Measurements from ENCODE around the gene RSPH4A.
"Not testable (repeated sequence)": the region's sequence is repeated elsewhere in the genome, so short reads cannot be mapped to it uniquely, and the experiment has no call there.

RSPH4A gene

GRCh38 chr6:116615937-116616736, at the start of gene RSPH4A:
Gene RSPH4A (plus strand): TSS chr6:116616479. CDS start chr6:116616624, 145 bp downstream.
- DNase-seq: peak; percentile 88

DNA sequence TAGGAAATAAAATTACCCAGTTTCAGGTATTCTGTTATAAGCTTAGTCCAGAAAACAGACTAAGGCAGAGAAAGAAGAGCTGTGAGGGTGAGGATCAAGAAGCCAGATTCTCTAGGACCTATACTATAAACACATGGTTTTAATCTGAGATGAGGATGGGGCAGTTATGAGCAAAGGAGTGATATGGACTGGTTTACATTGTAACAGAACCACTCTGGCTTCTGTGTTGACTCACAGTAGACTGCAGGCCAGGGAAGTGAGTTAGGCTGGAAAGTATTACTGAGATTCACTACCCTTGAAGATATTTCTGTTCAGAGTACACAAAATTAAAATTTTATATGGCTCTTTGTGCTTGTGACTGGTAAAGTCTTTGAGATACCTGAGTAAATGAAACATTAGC, 48.2 kb upstream of the RSPH4A start:
- no peak for DNase-seq

DNA sequence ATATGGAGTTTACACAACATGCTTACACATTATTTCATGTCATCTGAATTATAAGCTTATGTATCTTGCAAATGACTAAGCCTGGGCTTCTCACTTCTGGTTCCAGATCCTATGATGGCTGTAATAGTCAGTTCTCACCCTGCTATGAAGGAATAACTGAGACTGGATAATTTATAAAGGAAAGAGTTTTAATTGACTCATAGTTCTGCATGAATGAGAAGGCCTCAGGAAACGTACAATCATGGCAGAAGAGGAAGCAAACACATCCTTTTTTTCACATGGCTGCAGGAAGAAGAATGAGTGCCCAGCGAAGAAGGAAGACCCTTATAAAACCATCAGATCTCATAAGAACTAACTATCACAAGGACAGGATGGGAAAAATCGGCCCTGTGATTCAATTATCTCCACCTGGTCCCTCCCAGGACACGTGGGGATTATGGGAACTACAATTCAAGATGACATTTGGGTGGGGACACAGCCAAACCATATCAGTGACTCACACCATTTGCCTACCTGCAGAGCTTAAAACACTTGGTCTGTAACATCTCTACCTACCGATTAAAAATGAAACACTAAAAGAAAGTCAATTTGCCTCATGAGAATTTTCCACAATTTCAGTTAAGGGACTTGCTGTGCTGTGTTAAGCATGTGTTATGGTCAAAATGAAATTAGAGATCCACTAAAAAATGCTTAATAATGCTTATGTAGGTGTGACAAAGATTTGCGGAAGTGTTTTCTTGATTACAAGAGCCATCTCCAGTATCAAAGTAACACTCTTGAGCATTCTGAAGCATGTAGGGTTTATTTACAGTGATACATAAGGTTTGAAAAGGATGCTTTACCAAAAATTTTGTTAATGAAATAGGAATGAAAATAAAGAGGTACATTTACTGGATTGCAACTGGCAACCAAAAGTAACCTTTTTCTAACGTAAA, 47.2 kb upstream of the RSPH4A start:
- no peak for DNase-seq

DNA sequence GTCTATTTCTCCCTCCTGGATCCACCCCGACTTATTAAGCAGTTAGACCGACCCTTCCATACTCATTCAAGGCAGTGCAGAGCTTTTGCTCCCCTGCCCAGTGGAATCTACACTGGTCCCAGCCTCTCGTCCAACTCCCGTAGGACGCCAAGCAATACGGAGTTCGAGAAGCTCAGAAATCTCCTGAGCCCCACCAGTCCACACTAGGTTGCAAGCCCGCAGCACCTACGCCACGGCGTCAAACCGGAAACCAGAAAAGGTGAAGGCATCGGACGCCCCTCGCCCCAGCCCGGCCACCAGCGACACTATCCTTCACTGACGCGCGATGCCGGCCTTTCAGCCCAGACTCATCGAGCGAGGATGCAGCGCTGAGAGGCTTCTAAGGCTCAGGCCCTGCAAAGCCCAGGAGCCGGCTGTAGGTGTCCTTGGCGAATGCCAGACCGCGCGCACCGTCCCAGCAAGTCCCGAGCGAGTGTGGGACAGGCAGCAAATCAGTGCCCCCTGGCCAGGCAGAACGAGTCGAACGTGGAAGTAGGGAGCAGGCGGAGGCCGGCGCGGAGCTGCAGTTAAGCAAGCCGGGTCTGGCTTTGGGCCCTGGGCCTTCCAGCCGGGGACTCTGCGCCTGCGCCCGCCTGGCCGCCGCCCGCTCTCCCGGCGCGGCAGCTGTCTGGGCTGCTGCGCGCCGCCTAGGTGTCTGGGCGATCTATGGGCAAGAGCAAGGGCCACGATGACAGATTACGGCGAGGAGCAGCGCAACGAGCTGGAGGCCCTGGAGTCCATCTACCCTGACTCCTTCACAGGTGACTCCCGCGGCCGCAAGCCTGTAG, 45.2 kb upstream of the RSPH4A start, which contains the start of gene RWDD1:
Gene RWDD1, plus strand, starts transcription at position 649 of the 827 bp plus-strand sequence. Its CDS starts 79 bp downstream, at position 728.
- peak; percentile 81 for DNase-seq

GRCh38 chr6:116571683-116572000, 44.6 kb upstream of the RSPH4A start:
- no peak for DNase-seq

GRCh38 chr6:116572162-116572561, 44.1 kb upstream of the RSPH4A start:
- no peak for DNase-seq

DNA sequence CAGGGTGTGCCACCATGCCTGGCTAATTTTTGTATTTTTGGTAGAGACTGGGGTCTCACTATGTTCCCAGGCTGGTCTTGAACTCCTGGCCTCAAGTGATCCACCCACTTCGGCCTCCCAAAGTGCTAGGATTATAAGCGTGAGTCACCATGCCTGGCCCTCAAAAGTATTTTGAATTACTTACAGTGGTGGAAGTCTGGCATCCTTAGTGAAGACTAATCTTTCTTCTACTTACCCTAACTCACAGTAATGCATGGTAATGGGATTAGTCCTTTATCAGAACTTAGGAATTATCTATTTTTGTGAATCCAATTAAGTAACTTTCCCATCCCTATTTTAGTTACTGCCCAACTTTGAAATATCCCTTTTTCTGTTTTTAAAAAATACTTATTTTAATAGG, 41.1 kb upstream of the RSPH4A start:
- no peak for DNase-seq

DNA sequence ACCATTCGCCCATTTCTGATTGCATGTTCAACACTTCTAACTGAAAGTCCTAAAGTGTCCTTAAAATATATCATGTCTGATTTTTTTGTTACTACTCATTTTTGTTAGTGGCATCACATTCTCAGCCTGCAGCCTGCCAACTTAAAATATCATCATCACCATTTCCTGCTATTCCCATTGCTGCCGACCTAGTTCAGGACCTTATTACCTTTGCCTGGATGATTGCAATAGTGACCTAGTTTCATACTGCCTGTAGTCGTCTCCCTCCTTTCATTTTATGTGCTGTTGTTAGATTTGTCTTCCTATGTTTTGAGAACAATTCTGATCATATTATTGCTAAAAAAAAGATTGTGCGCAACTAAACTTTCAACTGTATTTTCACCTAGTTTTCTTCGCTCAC, 38.8 kb upstream of the RSPH4A start:
- no peak for DNase-seq

GRCh38 chr6:116578335-116578734, 37.9 kb upstream of the RSPH4A start:
- no peak for DNase-seq

GRCh38 chr6:116579143-116579542, 37.1 kb upstream of the RSPH4A start:
- no peak for DNase-seq

DNA sequence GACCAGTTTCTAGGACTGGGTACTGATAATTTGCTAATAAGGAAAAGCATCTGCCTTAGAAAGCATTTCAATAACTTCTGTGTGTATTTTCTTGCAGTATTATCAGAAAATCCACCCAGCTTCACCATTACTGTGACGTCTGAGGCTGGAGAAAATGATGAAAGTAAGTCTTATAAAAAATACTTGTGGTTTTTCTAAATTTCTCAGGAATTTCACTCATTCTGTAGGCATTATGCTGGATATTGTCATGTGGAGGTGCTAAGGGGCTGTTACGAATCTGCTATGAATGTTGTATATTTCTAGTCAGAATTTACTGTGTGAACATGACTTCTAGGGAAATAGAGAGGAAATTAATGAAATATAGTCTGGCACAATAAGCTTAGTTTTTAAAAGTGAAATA, 36.1 kb upstream of the RSPH4A start:
- DNase-seq: no peak

GRCh38 chr6:116586276-116586675, 30.0 kb upstream of the RSPH4A start:
- DNase-seq: no peak

DNA sequence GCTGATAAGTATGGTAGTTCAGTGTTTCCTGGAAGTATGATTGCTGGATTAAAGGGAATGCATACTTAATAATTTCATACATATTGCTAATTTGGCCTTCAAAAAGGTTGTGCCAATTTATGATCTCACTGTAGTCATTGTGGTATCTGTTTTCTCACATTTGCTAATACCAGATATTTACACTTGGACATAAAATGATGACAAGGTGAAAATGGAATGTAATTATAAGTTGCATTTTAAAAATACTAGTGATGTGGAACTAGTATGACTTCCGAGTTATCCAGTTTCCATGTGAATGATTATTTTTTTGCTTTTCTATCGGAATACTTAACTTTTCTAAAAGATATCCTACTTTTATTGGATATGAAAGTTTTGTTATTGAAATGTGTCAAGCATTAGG, 29.5 kb upstream of the RSPH4A start:
- DNase-seq: no peak

- DNase-seq: no peak
Observed at GRCh38 chr6:116595247-116595646, 21.0 kb upstream of the RSPH4A start.

DNA sequence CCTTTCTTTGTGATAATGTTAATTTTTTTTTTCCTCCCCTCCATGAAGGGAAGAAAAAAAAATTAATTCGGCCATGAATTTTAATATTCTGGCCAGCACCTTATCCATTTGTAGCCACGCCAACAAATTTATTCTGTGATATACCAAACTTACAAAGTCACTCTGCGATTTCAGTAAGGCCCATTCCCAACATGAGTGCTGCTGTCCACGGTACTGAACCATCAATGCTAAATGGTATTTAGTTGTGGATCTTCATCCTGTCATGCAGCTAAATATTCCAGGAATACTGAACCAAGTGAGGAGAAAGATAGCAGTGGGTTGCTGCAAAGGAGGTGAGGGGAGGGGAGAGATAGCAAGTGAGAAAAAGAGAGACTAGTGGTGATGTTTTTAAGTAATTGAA, 19.5 kb upstream of the RSPH4A start:
- no peak for DNase-seq

GRCh38 chr6:116603916-116604315, 12.4 kb upstream of the RSPH4A start:
- DNase-seq: not testable (repeated sequence)

DNA sequence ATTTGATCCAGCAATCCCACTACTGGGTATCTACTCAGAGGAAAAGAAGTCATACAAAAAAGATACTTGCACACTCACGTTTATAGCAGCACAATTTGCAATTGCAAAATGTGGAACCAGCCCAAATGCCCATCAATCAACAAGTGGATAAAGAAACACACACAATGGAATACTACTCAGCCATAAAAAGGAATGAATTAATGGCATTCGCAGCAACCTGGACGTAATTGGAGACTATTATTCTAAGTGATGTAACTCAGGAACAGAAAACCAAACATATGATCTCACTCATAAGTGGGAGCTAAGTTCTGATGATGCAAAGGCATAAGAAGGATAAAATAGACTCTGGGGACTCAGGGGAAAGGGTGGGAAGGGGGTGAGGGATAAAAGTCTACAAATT, 11.4 kb upstream of the RSPH4A start:
- not testable (repeated sequence) for DNase-seq

DNA sequence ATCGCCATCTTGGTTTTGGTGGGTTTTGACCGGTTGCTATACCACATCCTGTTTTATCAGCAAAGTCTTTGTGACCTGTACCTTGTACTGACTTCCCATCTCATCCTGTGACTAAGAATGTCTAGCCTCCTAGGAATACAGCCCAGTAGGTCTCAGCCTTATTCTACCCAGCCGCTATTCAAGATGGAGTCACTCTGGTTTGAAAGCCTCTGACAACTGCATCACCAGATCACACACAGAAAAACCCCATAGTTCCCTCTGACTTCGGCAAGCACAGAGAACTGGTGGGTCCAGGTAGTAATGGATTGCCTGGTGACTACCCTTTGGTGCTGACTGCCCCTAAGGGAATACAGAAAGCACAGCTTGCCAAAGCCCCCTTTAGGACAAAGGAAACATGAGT, 10.3 kb upstream of the RSPH4A start:
- no peak for DNase-seq

DNA sequence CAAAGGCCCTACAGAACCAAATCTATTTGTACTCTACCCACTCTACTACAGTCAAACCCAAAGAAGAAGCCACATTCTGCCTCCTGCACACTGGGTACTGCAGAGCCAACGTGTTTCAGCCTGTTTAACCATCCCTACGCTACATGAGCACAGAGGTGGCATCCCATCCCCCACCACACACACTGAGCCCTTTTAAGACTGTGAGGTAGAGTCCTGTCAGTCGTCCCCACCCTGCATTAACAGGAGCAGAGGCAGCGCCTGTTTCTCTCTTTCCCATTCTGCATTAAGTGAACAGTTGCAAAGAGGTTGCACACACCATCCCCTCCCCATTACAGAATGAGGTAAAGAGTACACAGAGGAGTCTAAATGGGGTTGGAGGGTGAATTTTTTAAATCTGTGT, 5.2 kb upstream of the RSPH4A start:
- no peak for DNase-seq

DNA sequence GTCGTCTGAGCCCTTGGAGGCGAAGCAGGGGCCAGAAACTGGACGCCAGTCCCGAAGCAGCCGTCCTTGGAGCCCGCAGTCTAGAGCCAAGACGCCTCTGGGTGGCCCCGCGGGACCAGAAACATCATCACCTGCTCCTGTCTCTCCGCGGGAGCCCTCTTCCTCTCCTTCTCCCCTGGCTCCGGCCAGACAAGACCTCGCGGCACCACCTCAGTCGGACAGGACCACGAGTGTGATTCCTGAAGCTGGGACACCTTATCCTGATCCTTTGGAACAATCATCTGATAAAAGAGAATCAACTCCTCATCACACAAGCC, 416 bp downstream of the RSPH4A start:
- DNase-seq: no peak

DNA sequence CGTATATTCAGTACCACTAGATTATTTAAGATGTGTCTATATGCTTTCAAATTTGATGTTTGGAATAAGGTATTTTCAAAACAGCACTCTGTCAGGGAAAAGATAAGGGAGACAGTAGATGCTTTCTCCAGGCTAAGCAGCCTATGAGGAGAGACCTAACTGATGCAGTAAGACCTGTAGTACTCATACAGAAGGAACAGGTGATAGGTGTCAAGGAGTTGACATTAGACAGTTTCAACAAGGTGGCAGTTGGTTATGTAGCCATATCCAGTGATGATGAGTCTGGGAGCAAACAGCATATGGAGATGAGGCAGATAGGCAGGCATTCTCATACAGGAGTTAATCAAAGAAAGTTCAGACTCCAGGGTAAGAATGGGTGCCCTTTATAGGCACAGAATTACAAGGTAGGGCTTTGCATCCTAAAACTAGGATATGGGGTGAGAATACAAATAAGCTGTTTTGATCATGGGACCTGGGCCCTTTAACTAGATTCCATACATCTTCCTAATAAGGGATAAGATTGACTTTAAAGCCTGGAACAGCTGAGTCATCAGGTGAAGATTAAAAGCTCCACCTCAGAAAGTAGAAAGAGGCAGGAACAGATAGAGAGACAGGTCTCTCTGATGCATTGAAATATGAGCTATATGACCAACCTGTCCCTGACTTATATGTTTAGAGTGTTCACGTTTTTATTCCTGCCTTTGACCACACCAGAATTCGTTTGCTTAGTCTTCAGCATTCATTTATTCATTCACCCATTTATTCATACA, 7.9 kb downstream of the RSPH4A start:
- no peak for DNase-seq

- no peak for DNase-seq
Observed at GRCh38 chr6:116625872-116626271, 9.6 kb downstream of the RSPH4A start.
